CD14-positive monocyte (primary cell): ENCODE measurements around the gene FAM53A. TPM values are rescaled to one million over a fixed set of nuclear protein-coding genes. Genes with fewer than 3 reads are reported as not detected.

Experiments used
- DNase-seq, 3 donors: peaks; one replicate each; pipeline ENCODE4 v3.0.0-alpha.2; 2011 to 2022
- H2AFZ ChIP-seq: 2 replicates; pipeline ENCODE4 v1.6.0; 2012; ENCODE audit warnings: mild to moderate bottlenecking, low read depth, low read length, inconsistent platforms; ENCODE audit not compliant: insufficient read depth, poor library complexity, severe bottlenecking
- H3K27ac ChIP-seq, 2 donors: 1 replicate in 1 of 2; 2 replicates in 1 of 2; pipeline ENCODE4 v1.5.1; 2012 to 2013; ENCODE audit warnings: low read length in 2 of 2, control low read depth in 1 of 2, inconsistent platforms in 1 of 2, low read depth in 1 of 2, mild to moderate bottlenecking in 1 of 2
- H3K27me3 ChIP-seq, 2 donors: one replicate each; pipeline versions ENCODE4 v1.6.0 to v1.6.1; 2011 to 2013; ENCODE audit warnings: low read length in 2 of 2; ENCODE audit not compliant: control insufficient read depth in 2 of 2, insufficient read depth in 2 of 2
- H3K36me3 ChIP-seq, 2 donors: replicated peaks in 1 of 2; 1 replicate in 1 of 2; 2 replicates in 1 of 2; pipeline versions ENCODE4 v1.5.1 to v1.6.1; 2012 to 2013; ENCODE audit warnings: low read length in 2 of 2, control low read depth in 1 of 2, inconsistent platforms in 1 of 2, mild to moderate bottlenecking in 1 of 2; ENCODE audit not compliant: insufficient read depth in 2 of 2, control insufficient read depth in 1 of 2
- H3K4me1 ChIP-seq, 2 donors: 1 replicate in 1 of 2; 2 replicates in 1 of 2; pipeline versions ENCODE4 v1.5.1 to v1.6.1; 2012 to 2013; ENCODE audit warnings: low read length in 2 of 2, control low read depth in 1 of 2, inconsistent platforms in 1 of 2, mild to moderate bottlenecking in 1 of 2, moderate library complexity in 1 of 2; ENCODE audit not compliant: insufficient read depth in 2 of 2, control insufficient read depth in 1 of 2
- H3K4me2 ChIP-seq: replicated peaks from 2 replicates; pipeline ENCODE3; 2012; ENCODE audit warnings: low read length, moderate library complexity, mild to moderate bottlenecking; ENCODE audit not compliant: poor library complexity, severe bottlenecking; ENCODE audit errors: extremely low read depth
- H3K4me3 ChIP-seq, 3 experiments: fragments of 200-600 bp in 1 of 3; sonication (generic) in 1 of 3; replicated peaks in 1 of 3; 1 replicate in 2 of 3; 2 replicates in 1 of 3; pipeline ENCODE4 v1.5.1; 2011 to 2013; ENCODE audit warnings: low read length in 3 of 3, mild to moderate bottlenecking in 3 of 3, control low read depth in 2 of 3, low read depth in 2 of 3, inconsistent platforms in 1 of 3, moderate library complexity in 1 of 3
- H3K79me2 ChIP-seq: 2 replicates; pipeline ENCODE4 v1.6.0; 2012; ENCODE audit warnings: mild to moderate bottlenecking, control low read depth, inconsistent platforms, low read length, moderate library complexity; ENCODE audit not compliant: insufficient read depth
- H3K9ac ChIP-seq: 2 replicates; pipeline ENCODE4 v1.6.0; 2017; ENCODE audit warnings: low read length, mild to moderate bottlenecking; ENCODE audit not compliant: insufficient read depth, poor library complexity, severe bottlenecking
- H3K9me3 ChIP-seq, 2 donors: replicated peaks in 1 of 2; 1 replicate in 1 of 2; 2 replicates in 1 of 2; pipeline versions ENCODE4 v1.5.1 to v1.6.1; 2012 to 2013; ENCODE audit warnings: low read length in 2 of 2, control low read depth in 1 of 2; ENCODE audit not compliant: control insufficient read depth in 1 of 2, insufficient read depth in 1 of 2
- H4K20me1 ChIP-seq: 2 replicates; pipeline ENCODE4 v1.6.0; 2012; ENCODE audit warnings: mild to moderate bottlenecking, low read length, control low read depth, moderate library complexity; ENCODE audit not compliant: insufficient read depth
- H3K27ac Mint-ChIP-seq, 7 donors: one replicate each; pipeline ENCODE4 v1.8.0; 2020; ENCODE audit warnings: mild to moderate bottlenecking in 7 of 7, mixed read lengths in 7 of 7, moderate library complexity in 6 of 7, inconsistent platforms in 2 of 7
- H3K27me3 Mint-ChIP-seq, 3 donors: one replicate each; pipeline ENCODE4 v1.8.0; 2021 to 2022; ENCODE audit warnings: low read depth in 3 of 3, mild to moderate bottlenecking in 3 of 3, mixed read lengths in 3 of 3, moderate library complexity in 3 of 3, inconsistent platforms in 1 of 3
- H3K36me3 Mint-ChIP-seq, 2 donors: one replicate each; pipeline ENCODE4 v1.8.0; 2020; ENCODE audit warnings: mixed read lengths in 2 of 2, inconsistent platforms in 1 of 2, mild to moderate bottlenecking in 1 of 2
- H3K4me1 Mint-ChIP-seq: one replicate; pipeline ENCODE4 v1.8.0; 2020; ENCODE audit warnings: mild to moderate bottlenecking, mixed read lengths
- H3K4me3 Mint-ChIP-seq, 2 donors: one replicate each; pipeline ENCODE4 v1.8.0; 2020; ENCODE audit warnings: mild to moderate bottlenecking in 2 of 2, mixed read lengths in 2 of 2, moderate library complexity in 1 of 2
- H3K9me3 Mint-ChIP-seq, 7 donors: one replicate each; pipeline ENCODE4 v1.8.0; 2020 to 2022; ENCODE audit warnings: mixed read lengths in 7 of 7, mild to moderate bottlenecking in 6 of 7, moderate library complexity in 6 of 7, inconsistent platforms in 2 of 7
- CTCF ChIP-seq: fragments of 200-600 bp; IDR thresholded peaks from one replicate; pipeline ENCODE4 v1.8.0; 2022; ENCODE audit warnings: antibody characterized with exemption, mild to moderate bottlenecking
- WGBS: methylation state at CpG from one replicate; pipeline ENCODE4 v1.1.5; 2013; ENCODE audit warnings: missing lambda C conversion rate; ENCODE audit not compliant: insufficient coverage; 5-methylcytosine and 5-hydroxymethylcytosine counted together
- intact Hi-C, 2 donors: fragments of 100-400 bp; cut with micrococcal nuclease; formaldehyde crosslinking; loops; one replicate each; pipeline versions ENCODE4 v1.15.0 to v1.15.1; 2023
- polyA plus RNA-seq, 3 donors: library from polyadenylated mRNA; depleted of rRNA in 1 of 3; unstranded in 2 of 3; stranded (reverse) in 1 of 3; fragments of 300-500 nt in 2 of 3; fragments of >200 nt in 1 of 3; fragmentation: Illumina TruSeq in 2 of 3; gene quantifications; 1 replicate in 2 of 3; 2 replicates in 1 of 3; pipeline ENCODE4 v1.2.3, GENCODE V29; 2012 to 2021

The FAM53A gene
- polyA plus RNA-seq, 3 donors = 0.40 to 0.82 (median 0.76) TPM

GRCh38 chr4:1603413-1604135 is 80.5 kb downstream of the FAM53A start:
- Histone ChIP-seq H3K79me2 (no peaks in the 10 kb centered on the region), H3K27ac (no peak overlapping the region), H4K20me1 (no peaks in the 10 kb centered on the region), H3K4me2 (no peak overlapping the region), H3K9me3 (no peaks in the 10 kb centered on the region), H3K27me3 (no peaks in the 10 kb centered on the region), H3K36me3 (no peaks in the 10 kb centered on the region), H3K4me1 (no peaks in the 10 kb centered on the region), H3K9ac (no peak overlapping the region), H2AFZ (no peak overlapping the region), H3K4me3 (no peak overlapping the region)
- Mint-ChIP-seq H3K36me3 (no peaks in the 10 kb centered on the region), H3K4me3 (no peak overlapping the region), H3K9me3 (peaks cover 0 to 1% (median 0%) of the 10 kb centered on the region in 7 donors), H3K27me3 (peaks cover 9 to 22% (median 11%) of the 10 kb centered on the region in 3 donors), H3K4me1 (no peaks in the 10 kb centered on the region), H3K27ac (no peak overlapping the region)
- TF ChIP-seq CTCF = no peak
- 95% methylated on average over 8 of the region's 17 CpGs for WGBS
- DNase-seq = no peak
- intact Hi-C loops = no loop called here

- Histone ChIP-seq H3K79me2 (no peaks in the 10 kb centered on the region), H3K36me3 (no peaks in the 10 kb centered on the region), H3K9me3 (no peaks in the 10 kb centered on the region), H3K27me3 (no peaks in the 10 kb centered on the region), H3K4me1 (no peaks in the 10 kb centered on the region), H3K4me3 (no peak overlapping the region), H3K27ac (no peak overlapping the region), H3K9ac (no peak overlapping the region), H2AFZ (no peak overlapping the region), H3K4me2 (no peak overlapping the region), H4K20me1 (no peaks in the 10 kb centered on the region)
- DNase-seq = no peak
- no peak for TF ChIP-seq CTCF
- no peak overlapping the region for H3K4me3 Mint-ChIP-seq
- H3K27me3 Mint-ChIP-seq = peaks cover 9 to 20% (median 11%) of the 10 kb centered on the region in 3 donors
- intact Hi-C loops = no loop called here
- WGBS = 93% methylated on average over 30 of the region's 43 CpGs
- no peaks in the 10 kb centered on the region for H3K36me3 Mint-ChIP-seq
- no peaks in the 10 kb centered on the region for H3K4me1 Mint-ChIP-seq
- H3K27ac Mint-ChIP-seq = no peak overlapping the region
- H3K9me3 Mint-ChIP-seq = peaks cover 0 to 1% (median 0%) of the 10 kb centered on the region in 7 donors
These were observed 81.3 kb downstream of the FAM53A start for GRCh38 chr4:1602655-1603412.
